Endothelial cell (in vitro differentiated cells): ENCODE measurements around the gene KNDC1. TPM values are rescaled to one million over a fixed set of nuclear protein-coding genes. Genes with fewer than 3 reads are reported as not detected.

Experiments
- DNase-seq: peaks from one replicate; pipeline ENCODE4 v3.0.0; 2021; ENCODE audit warnings: low spot score
- H3K27ac Mint-ChIP-seq: one replicate; pipeline ENCODE4 v1.8.0; 2021; ENCODE audit warnings: mixed read lengths, inconsistent platforms; ENCODE audit not compliant: unreplicated experiment
- H3K27me3 Mint-ChIP-seq: one replicate; pipeline ENCODE4 v1.8.0; 2021; ENCODE audit warnings: mild to moderate bottlenecking, moderate library complexity, mixed read lengths, inconsistent platforms; ENCODE audit not compliant: unreplicated experiment
- H3K36me3 Mint-ChIP-seq: one replicate; pipeline ENCODE4 v1.8.0; 2021; ENCODE audit warnings: mild to moderate bottlenecking, low read depth, mixed read lengths, inconsistent platforms; ENCODE audit not compliant: unreplicated experiment
- H3K4me1 Mint-ChIP-seq: one replicate; pipeline ENCODE4 v1.8.0; 2021; ENCODE audit warnings: mild to moderate bottlenecking, mixed read lengths, inconsistent platforms; ENCODE audit not compliant: unreplicated experiment
- H3K4me3 Mint-ChIP-seq: one replicate; pipeline ENCODE4 v1.8.0; 2021; ENCODE audit warnings: mild to moderate bottlenecking, mixed read lengths, inconsistent platforms; ENCODE audit not compliant: unreplicated experiment
- H3K9me3 Mint-ChIP-seq: one replicate; pipeline ENCODE4 v1.8.0; 2021; ENCODE audit warnings: mixed read lengths, inconsistent platforms; ENCODE audit not compliant: unreplicated experiment
- total RNA-seq: library from RNA; stranded (reverse); fragmentation: NEBNext Ultra II Directional; extraction: Animal tissue kit (Norgen Biotek cat#: 25700); gene quantifications from one replicate; pipeline ENCODE4 v1.2.1, GENCODE V29; 2021; ENCODE audit not compliant: unreplicated experiment
- TF ChIP-seq, protein P1 (sequence below): fragments of 200-600 bp; sonication (generic); IDR thresholded peaks from one replicate; pipeline ENCODE4 v1.5.0; 2021; ENCODE audit warnings: antibody characterized with exemption; ENCODE audit not compliant: unreplicated experiment

Gene KNDC1
- total RNA-seq, 1 donor from 2014 or later, result 1.3 TPM

DNA sequence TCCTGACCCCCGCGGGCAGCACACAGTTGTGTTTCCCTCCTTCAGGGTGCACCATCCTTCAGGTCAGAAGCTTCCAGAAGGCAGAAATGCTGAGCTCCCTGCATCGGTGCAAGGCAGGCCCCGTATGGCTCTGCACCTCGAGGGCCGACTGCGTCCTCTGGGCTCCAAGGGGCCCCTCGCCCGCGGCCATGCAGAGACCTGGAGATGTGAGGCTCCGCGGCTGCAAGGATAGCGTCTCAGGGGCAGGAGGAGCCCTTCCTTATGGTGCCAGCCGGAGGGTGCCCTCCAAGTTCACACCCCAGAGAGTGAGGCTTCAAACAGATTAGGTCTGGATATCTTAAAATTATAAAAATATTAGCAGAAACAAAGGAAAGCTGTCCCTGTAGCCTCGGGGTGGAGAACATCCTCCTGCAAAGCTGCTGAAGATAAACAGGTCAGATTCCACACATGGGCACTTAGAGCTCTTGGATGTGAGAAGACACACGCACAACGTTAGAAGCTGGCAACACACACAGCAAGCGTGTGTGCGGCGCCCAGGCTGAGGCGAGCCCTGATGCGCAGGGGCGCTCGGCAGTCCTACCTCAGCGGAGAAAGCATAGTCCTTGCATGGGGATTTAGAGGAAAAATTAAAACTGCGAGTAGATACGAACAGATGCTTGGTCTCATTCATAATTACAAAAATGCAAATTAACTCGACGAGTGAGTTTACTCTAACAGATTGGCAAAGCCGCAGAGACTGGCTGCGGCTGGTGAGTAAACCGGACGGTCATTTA, 20.4 kb downstream of the KNDC1 start:
- H3K27me3 Mint-ChIP-seq, result peaks cover 16% of the 10 kb centered on the region
- no peaks in the 10 kb centered on the region for H3K36me3 Mint-ChIP-seq
- H3K9me3 Mint-ChIP-seq, result no peaks in the 10 kb centered on the region
- no peak overlapping the region for H3K27ac Mint-ChIP-seq
- peaks cover 2% of the 10 kb centered on the region for H3K4me1 Mint-ChIP-seq
- DNase-seq, result no peak
- no peak overlapping the region for H3K4me3 Mint-ChIP-seq
- TF ChIP-seq, protein P1, sequence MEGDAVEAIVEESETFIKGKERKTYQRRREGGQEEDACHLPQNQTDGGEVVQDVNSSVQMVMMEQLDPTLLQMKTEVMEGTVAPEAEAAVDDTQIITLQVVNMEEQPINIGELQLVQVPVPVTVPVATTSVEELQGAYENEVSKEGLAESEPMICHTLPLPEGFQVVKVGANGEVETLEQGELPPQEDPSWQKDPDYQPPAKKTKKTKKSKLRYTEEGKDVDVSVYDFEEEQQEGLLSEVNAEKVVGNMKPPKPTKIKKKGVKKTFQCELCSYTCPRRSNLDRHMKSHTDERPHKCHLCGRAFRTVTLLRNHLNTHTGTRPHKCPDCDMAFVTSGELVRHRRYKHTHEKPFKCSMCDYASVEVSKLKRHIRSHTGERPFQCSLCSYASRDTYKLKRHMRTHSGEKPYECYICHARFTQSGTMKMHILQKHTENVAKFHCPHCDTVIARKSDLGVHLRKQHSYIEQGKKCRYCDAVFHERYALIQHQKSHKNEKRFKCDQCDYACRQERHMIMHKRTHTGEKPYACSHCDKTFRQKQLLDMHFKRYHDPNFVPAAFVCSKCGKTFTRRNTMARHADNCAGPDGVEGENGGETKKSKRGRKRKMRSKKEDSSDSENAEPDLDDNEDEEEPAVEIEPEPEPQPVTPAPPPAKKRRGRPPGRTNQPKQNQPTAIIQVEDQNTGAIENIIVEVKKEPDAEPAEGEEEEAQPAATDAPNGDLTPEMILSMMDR, result no peak

GRCh38 chr10:133180965-133181639, 21.1 kb downstream of the KNDC1 start:
- DNase-seq, result no peak

DNA sequence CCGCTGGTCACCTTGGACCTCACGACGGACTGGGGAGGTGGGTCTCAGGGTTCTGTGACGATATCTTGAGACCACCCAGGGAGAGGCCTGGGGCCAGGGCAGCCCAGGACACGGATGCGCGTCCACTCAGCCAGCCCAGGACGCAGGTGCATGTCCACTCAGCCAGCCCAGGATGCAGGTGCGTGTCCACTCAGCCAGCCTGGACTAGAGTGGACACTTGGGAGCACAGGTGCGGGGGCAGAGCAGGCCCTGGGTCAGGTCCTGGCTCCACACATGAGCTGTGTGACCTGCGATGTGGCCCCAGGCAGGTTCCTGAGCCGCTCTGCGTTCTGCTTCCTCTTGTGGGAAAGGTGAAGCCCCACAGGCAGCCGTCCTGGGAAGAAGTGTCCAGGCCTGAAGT, 22.2 kb downstream of the KNDC1 start:
- TF ChIP-seq, protein P1, result no peak
- no peak for DNase-seq
- Mint-ChIP-seq H3K4me1 (peaks cover 2% of the 10 kb centered on the region), H3K4me3 (no peak overlapping the region), H3K27me3 (peaks cover 11% of the 10 kb centered on the region), H3K27ac (no peak overlapping the region), H3K36me3 (no peaks in the 10 kb centered on the region), H3K9me3 (no peaks in the 10 kb centered on the region)

More at GRCh38 chr10:133180965-133181639, 21.1 kb downstream of the KNDC1 start:
- peaks cover 14% of the 10 kb centered on the region for H3K27me3 Mint-ChIP-seq
- H3K4me3 Mint-ChIP-seq, result no peak overlapping the region
- H3K36me3 Mint-ChIP-seq, result no peaks in the 10 kb centered on the region
- TF ChIP-seq, protein P1, result no peak
- no peak overlapping the region for H3K27ac Mint-ChIP-seq
- no peaks in the 10 kb centered on the region for H3K9me3 Mint-ChIP-seq
- peaks cover 2% of the 10 kb centered on the region for H3K4me1 Mint-ChIP-seq

- Mint-ChIP-seq H3K36me3 (no peaks in the 10 kb centered on the region), H3K4me1 (no peaks in the 10 kb centered on the region), H3K27me3 (peaks cover 8% of the 10 kb centered on the region), H3K4me3 (no peak overlapping the region), H3K9me3 (no peaks in the 10 kb centered on the region), H3K27ac (no peak overlapping the region)
- DNase-seq, result no peak
- TF ChIP-seq, protein P1, result no peak
These were observed 23.0 kb downstream of the KNDC1 start for GRCh38 chr10:133182791-133183645.
